ENCODE data around the gene CDK13.

DNA sequence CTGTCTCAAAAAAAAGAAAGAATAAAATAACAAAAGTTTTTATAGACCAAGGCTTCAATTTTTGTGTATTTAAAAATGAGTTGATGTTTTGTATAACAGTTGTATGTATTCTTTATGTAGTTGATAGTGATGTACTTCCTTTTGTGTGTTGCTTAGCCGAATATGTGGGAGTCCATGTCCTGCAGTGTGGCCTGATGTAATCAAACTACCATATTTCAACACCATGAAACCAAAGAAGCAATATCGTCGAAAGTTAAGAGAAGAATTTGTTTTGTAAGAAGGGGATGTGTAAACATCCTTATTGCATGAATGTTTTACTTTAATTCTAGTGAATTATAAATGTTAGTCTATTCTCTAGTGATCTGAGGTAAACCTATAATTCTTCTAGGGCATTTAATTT is 127.8 kb downstream of the CDK13 start:
- TF ChIP-seq POLR2A (IDR thresholded peaks at IDR 0.05; ENCODE audit: low read length) (no peak), GATA1 (IDR thresholded peaks at IDR 0.05; ENCODE audit: low read depth, low read length) (no peak)
